Fibroblast of skin of left quadriceps (primary cell): ENCODE data around the gene ZNF558.

Experiments used
- DNase-seq, 2 experiments: peaks; one replicate each; pipeline ENCODE4 v3.0.0-alpha.2; 2013; ENCODE audit warnings: low read depth in 2 of 2

ZNF558 gene

GRCh38 chr19:8832132-8833021, at the start of gene ZNF558, which contains the start of gene MBD3L1:
Gene ZNF558 (minus strand): TSS chr19:8832304. CDS start chr19:8822659, 9,645 bp downstream.
Gene MBD3L1 (plus strand): TSS chr19:8832377. CDS start chr19:8842679, 10,302 bp downstream.
- peak; percentile 93 to 94 for DNase-seq

GRCh38 chr19:8881512-8881911, 49.4 kb upstream of the ZNF558 start:
- DNase-seq: no peak

- no peak for DNase-seq
Measured at GRCh38 chr19:8880868-8881488, 48.9 kb upstream of the ZNF558 start.

- DNase-seq: no peak
Measured at GRCh38 chr19:8877854-8878705, 46.0 kb upstream of the ZNF558 start.

GRCh38 chr19:8866344-8866743, 34.2 kb upstream of the ZNF558 start:
- DNase-seq: no peak

- DNase-seq: no peak
Measured at GRCh38 chr19:8858260-8858659, 26.2 kb upstream of the ZNF558 start.

GRCh38 chr19:8850488-8850887, 18.4 kb upstream of the ZNF558 start:
- no peak for DNase-seq

- no peak for DNase-seq
Measured at GRCh38 chr19:8849232-8849631, 17.1 kb upstream of the ZNF558 start.

GRCh38 chr19:8846819-8847218, 14.7 kb upstream of the ZNF558 start:
- DNase-seq: no peak

- no peak for DNase-seq
Measured at GRCh38 chr19:8840708-8841107, 8.6 kb upstream of the ZNF558 start.

- DNase-seq: no peak
Measured at GRCh38 chr19:8835877-8836276, 3.8 kb upstream of the ZNF558 start.

- no peak for DNase-seq
Measured at GRCh38 chr19:8835446-8835845, 3.3 kb upstream of the ZNF558 start.

GRCh38 chr19:8831832-8832131, 322 bp downstream of the ZNF558 start:
- DNase-seq: no peak

- DNase-seq: no peak
Measured at GRCh38 chr19:8831373-8831772, 731 bp downstream of the ZNF558 start.

GRCh38 chr19:8827277-8827676, 4.8 kb downstream of the ZNF558 start:
- DNase-seq: no peak

- no peak for DNase-seq
Measured at GRCh38 chr19:8826371-8826770, 5.7 kb downstream of the ZNF558 start.

- no peak for DNase-seq
Measured at GRCh38 chr19:8821748-8822241, 10.3 kb downstream of the ZNF558 start.

GRCh38 chr19:8820234-8820633, 11.9 kb downstream of the ZNF558 start:
- DNase-seq: no peak

GRCh38 chr19:8815780-8816179, 16.3 kb downstream of the ZNF558 start:
- no peak for DNase-seq

GRCh38 chr19:8814176-8814575, 17.9 kb downstream of the ZNF558 start:
- no peak for DNase-seq

GRCh38 chr19:8811315-8812172, 20.6 kb downstream of the ZNF558 start:
- no peak for DNase-seq
